Subcutaneous adipose tissue (tissue), 4 donors: ENCODE measurements around the gene GLT8D1. TPM values are rescaled to one million over a fixed set of nuclear protein-coding genes. Genes with fewer than 3 reads are reported as not detected.

Source experiments
- CTCF ChIP-seq: fragments of 450-650 bp; IDR thresholded peaks from one replicate; pipeline ENCODE4 v1.5.1; 2016; ENCODE audit warnings: low read depth, mild to moderate bottlenecking, control low read depth, antibody characterized with exemption, moderate library complexity
- total RNA-seq, 4 donors: library from RNA; depleted of rRNA; stranded (reverse); fragments of >200 nt; gene quantifications; one replicate each; pipeline ENCODE4 v1.1.0, GENCODE V29; 2016

The GLT8D1 gene
- total RNA-seq, 4 donors from 2014 or later = 35.2 to 53.9 (median 46.2) TPM

GRCh38 chr3:52685709-52686691 is 19.6 kb downstream of the GLT8D1 start, which contains the start of the genes GNL3 and PBRM1:
Gene GNL3, plus strand, starts transcription at chr3:52686032. Its CDS starts 61 bp downstream, at chr3:52686093.
Gene PBRM1, minus strand, starts transcription at chr3:52685913.
- no peak for TF ChIP-seq CTCF

GRCh38 chr3:52685285-52685708 is 20.3 kb downstream of the GLT8D1 start:
- no peak for TF ChIP-seq CTCF

GRCh38 chr3:52684184-52684583 is 21.4 kb downstream of the GLT8D1 start:
- no peak for TF ChIP-seq CTCF

- no peak for TF ChIP-seq CTCF
These were observed 22.0 kb downstream of the GLT8D1 start for GRCh38 chr3:52683611-52684010.

GRCh38 chr3:52682016-52682415 is 23.6 kb downstream of the GLT8D1 start:
- TF ChIP-seq CTCF = no peak

GRCh38 chr3:52681596-52681995 is 24.0 kb downstream of the GLT8D1 start:
- no peak for TF ChIP-seq CTCF

GRCh38 chr3:52679811-52680210 is 25.8 kb downstream of the GLT8D1 start:
- TF ChIP-seq CTCF = no peak
